HEK293 (cell line): ENCODE measurements around the gene EIPR1.
"Not testable (repeated sequence)": the region's sequence is repeated elsewhere in the genome, so short reads cannot be mapped to it uniquely, and the experiment has no call there.

Experiments
- CTCF ChIA-PET: fragments of 350-600 bp; formaldehyde crosslinking; extraction: SDS; loops from one replicate; lab custom pipeline; 2021; ENCODE audit warnings: antibody characterized with exemption; lab: Yijun Ruan, JAX
- POLR2A ChIA-PET: fragments of 300-600 bp; formaldehyde crosslinking; extraction: SDS; loops from one replicate; lab custom pipeline; 2020; ENCODE audit warnings: antibody characterized with exemption, inconsistent platforms; lab: Yijun Ruan, JAX
- H3K27ac ChIP-seq: fragments of 200-500 bp; sonication (Bioruptor generic); 2 replicates; pipeline ENCODE4 v1.5.1; 2014; ENCODE audit warnings: low read depth, low read length, control low read depth, inconsistent platforms; ENCODE audit errors: extremely low read depth
- H3K36me3 ChIP-seq, 2 experiments: fragments of 200-500 bp in 1 of 2; sonication (Bioruptor generic) in 1 of 2; 1 replicate in 1 of 2; 2 replicates in 1 of 2; pipeline ENCODE4 v1.5.1; 2014 to 2017; ENCODE audit warnings: inconsistent platforms in 2 of 2, low read length in 2 of 2; ENCODE audit not compliant: control insufficient read depth in 2 of 2, insufficient read depth in 1 of 2
- H3K4me1 ChIP-seq: fragments of 200-500 bp; sonication (Bioruptor generic); 2 replicates; pipeline ENCODE4 v1.5.1; 2014; ENCODE audit warnings: mild to moderate bottlenecking, low read length, inconsistent platforms; ENCODE audit not compliant: control insufficient read depth, insufficient read depth
- H3K4me3 ChIP-seq: 2 replicates; pipeline ENCODE4 v1.5.1; 2011; ENCODE audit warnings: low read depth, mild to moderate bottlenecking, control low read depth, low read length, moderate library complexity
- H3K9me3 ChIP-seq: fragments of 200-500 bp; sonication (Bioruptor generic); 2 replicates; pipeline ENCODE4 v1.5.1; 2014; ENCODE audit warnings: low read depth, low read length, inconsistent platforms; ENCODE audit not compliant: control insufficient read depth, insufficient read depth
- GFI1B ChIP-seq: fragments of 450-650 bp; formaldehyde crosslinking; IDR thresholded peaks from 2 replicates; pipeline ENCODE4 v1.5.1; 2016; ENCODE audit warnings: missing biosample characterization, missing genetic modification characterization
- GLIS1 ChIP-seq: fragments of 450-650 bp; formaldehyde crosslinking; IDR thresholded peaks from 2 replicates; pipeline ENCODE4 v1.5.1; 2016; ENCODE audit warnings: missing biosample characterization, missing genetic modification characterization
- HOXA7 ChIP-seq: sonication (generic); formaldehyde crosslinking; IDR thresholded peaks from 2 replicates; pipeline ENCODE4 v1.8.1; 2022; ENCODE audit warnings: missing genetic modification reagents, borderline replicate concordance
- TRIM28 ChIP-seq: IDR thresholded peaks from 2 replicates; pipeline ENCODE4 v1.6.1; 2011; ENCODE audit warnings: low read length, control low read depth, borderline replicate concordance
- ZBTB17 ChIP-seq: fragments of 450-650 bp; formaldehyde crosslinking; IDR thresholded peaks from 2 replicates; pipeline ENCODE4 v1.5.1; 2016; ENCODE audit warnings: missing biosample characterization, missing genetic modification characterization
- ZFP37 ChIP-seq: fragments of 450-650 bp; formaldehyde crosslinking; IDR thresholded peaks from 2 replicates; pipeline ENCODE4 v1.5.1; 2016; ENCODE audit warnings: missing biosample characterization, missing genetic modification characterization
- ZNF133 ChIP-seq: fragments of 450-650 bp; formaldehyde crosslinking; IDR thresholded peaks from 2 replicates; pipeline ENCODE4 v1.5.1; 2016; ENCODE audit warnings: missing biosample characterization, missing genetic modification characterization
- ZNF157 ChIP-seq: fragments of 450-650 bp; formaldehyde crosslinking; IDR thresholded peaks from 2 replicates; pipeline ENCODE4 v1.5.1; 2016; ENCODE audit warnings: missing biosample characterization, missing genetic modification characterization
- ZNF175 ChIP-seq: fragments of 450-650 bp; formaldehyde crosslinking; IDR thresholded peaks from 2 replicates; pipeline ENCODE4 v1.5.1; 2016; ENCODE audit warnings: missing biosample characterization, missing genetic modification characterization
- ZNF221 ChIP-seq: fragments of 450-650 bp; formaldehyde crosslinking; IDR thresholded peaks from 2 replicates; pipeline ENCODE4 v1.5.1; 2017; ENCODE audit warnings: missing biosample characterization, missing genetic modification characterization, borderline replicate concordance
- ZNF292 ChIP-seq: fragments of 450-650 bp; formaldehyde crosslinking; IDR thresholded peaks from 2 replicates; pipeline ENCODE4 v1.5.1; 2016; ENCODE audit warnings: low read depth, missing biosample characterization, missing genetic modification characterization, borderline replicate concordance
- ZNF350 ChIP-seq: fragments of 450-650 bp; formaldehyde crosslinking; IDR thresholded peaks from 2 replicates; pipeline ENCODE4 v1.5.0; 2017; ENCODE audit warnings: missing biosample characterization, mild to moderate bottlenecking, missing genetic modification characterization
- ZNF362 ChIP-seq: fragments of 450-650 bp; formaldehyde crosslinking; IDR thresholded peaks from 2 replicates; pipeline ENCODE4 v1.5.1; 2016; ENCODE audit warnings: missing biosample characterization, missing genetic modification characterization
- ZNF416 ChIP-seq: fragments of 450-650 bp; formaldehyde crosslinking; IDR thresholded peaks from 2 replicates; pipeline ENCODE4 v1.5.1; 2016; ENCODE audit warnings: missing biosample characterization, missing genetic modification characterization
- ZNF426 ChIP-seq: fragments of 450-650 bp; formaldehyde crosslinking; IDR thresholded peaks from 2 replicates; pipeline ENCODE4 v1.5.1; 2017; ENCODE audit warnings: missing biosample characterization, missing genetic modification characterization, mild to moderate bottlenecking, inconsistent platforms, moderate library complexity
- ZNF530 ChIP-seq: fragments of 450-650 bp; formaldehyde crosslinking; IDR thresholded peaks from 2 replicates; pipeline ENCODE4 v1.5.1; 2016; ENCODE audit warnings: low read depth, missing biosample characterization, missing genetic modification characterization
- ZNF610 ChIP-seq: fragments of 450-650 bp; formaldehyde crosslinking; IDR thresholded peaks from 2 replicates; pipeline ENCODE4 v1.5.1; 2016; ENCODE audit warnings: missing biosample characterization, missing genetic modification characterization, borderline replicate concordance
- ZNF623 ChIP-seq: fragments of 450-650 bp; formaldehyde crosslinking; IDR thresholded peaks from 2 replicates; pipeline ENCODE4 v1.5.1; 2016; ENCODE audit warnings: missing biosample characterization, missing genetic modification characterization
- ZNF707 ChIP-seq: fragments of 450-650 bp; formaldehyde crosslinking; IDR thresholded peaks from 2 replicates; pipeline ENCODE4 v1.5.1; 2016; ENCODE audit warnings: missing biosample characterization, missing genetic modification characterization
- ZNF785 ChIP-seq: fragments of 450-650 bp; formaldehyde crosslinking; IDR thresholded peaks from 2 replicates; pipeline ENCODE4 v1.5.1; 2016; ENCODE audit warnings: missing biosample characterization, missing genetic modification characterization
- ZXDB ChIP-seq: fragments of 450-650 bp; formaldehyde crosslinking; IDR thresholded peaks from 2 replicates; pipeline ENCODE4 v1.5.1; 2016; ENCODE audit warnings: missing biosample characterization, missing genetic modification characterization
- TF ChIP-seq, protein P1 (sequence below): fragments of 450-650 bp; formaldehyde crosslinking; IDR thresholded peaks from 2 replicates; pipeline ENCODE4 v1.5.1; 2016; ENCODE audit warnings: missing biosample characterization, missing genetic modification characterization, low read depth
- TF ChIP-seq, protein P2 (sequence below): fragments of 450-650 bp; formaldehyde crosslinking; IDR thresholded peaks from 2 replicates; pipeline ENCODE4 v1.5.1; 2016; ENCODE audit warnings: missing biosample characterization, missing genetic modification characterization
- TF ChIP-seq, protein P3 (sequence below): fragments of 450-650 bp; formaldehyde crosslinking; IDR thresholded peaks from 2 replicates; pipeline ENCODE4 v1.5.1; 2016; ENCODE audit warnings: missing biosample characterization, missing genetic modification characterization

EIPR1 gene

DNA sequence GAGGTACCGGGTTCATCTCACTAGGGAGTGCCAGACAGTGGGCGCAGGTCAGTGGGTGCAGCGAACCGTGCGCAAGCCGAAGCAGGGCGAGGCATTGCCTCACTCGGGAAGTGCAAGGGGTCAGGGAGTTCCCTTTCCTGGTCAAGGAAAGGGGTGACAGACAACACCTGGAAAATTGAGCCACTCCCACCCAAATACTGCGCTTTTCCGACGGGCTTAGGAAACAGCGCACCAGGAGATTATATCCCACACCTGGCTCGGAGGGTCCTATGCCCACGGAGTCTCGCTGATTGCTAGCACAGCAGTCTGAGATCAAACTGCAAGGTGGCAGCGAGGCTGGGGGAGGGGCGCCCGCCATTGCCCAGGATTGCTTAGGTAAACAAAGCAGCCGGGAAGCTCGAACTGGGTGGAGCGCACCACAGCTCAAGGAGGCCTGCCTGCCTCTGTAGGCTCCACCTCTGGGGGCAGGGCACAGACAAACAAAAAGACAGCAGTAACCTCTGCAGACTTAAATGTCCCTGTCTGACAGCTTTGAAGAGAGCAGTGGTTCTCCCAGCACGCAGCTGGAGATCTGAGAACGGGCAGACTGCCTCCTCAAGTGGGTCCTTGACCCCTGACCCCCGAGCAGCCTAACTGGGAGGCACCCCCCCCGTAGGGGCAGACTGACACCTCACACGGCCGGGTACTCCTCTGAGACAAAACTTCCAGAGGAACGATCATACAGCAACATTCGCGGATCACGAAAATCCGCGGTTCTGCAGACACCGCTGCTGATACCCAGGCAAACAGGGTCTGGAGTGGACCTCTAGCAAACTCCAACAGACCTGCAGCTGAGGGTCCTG is 8.1 kb downstream of the EIPR1 start:
- H3K9me3 ChIP-seq, H3K27ac ChIP-seq, H3K4me3 ChIP-seq, H3K4me1 ChIP-seq, POLR2A ChIA-PET, H3K36me3 ChIP-seq, CTCF ChIA-PET: not testable (repeated sequence)

DNA sequence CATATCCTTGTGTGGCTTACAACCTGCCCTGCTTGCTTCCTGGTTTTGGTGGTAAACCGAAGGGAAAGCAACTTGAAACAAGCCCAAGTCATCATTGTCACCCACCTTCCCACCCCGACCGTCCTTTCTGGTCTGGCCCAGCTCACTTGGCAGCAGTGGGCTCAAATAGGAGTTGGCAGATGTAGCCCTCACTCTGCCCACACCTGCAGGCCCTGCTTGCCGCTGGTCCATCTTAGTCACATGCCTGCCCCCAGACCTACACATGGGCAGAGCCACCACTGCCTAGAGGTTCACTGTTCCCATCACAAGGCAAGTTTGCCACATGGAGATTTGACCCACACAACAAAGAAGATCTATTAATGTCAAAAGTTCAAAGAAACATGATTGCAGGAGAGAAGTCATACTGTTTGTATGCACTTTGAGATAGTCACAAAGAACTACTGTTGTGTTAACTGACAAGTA is 9.3 kb downstream of the EIPR1 start:
- TF ChIP-seq ZNF133 (no peak), TRIM28 (no peak), ZNF157 (no peak), ZFP37 (tag by site-specific recombination) (no peak), ZNF362 (tag by site-specific recombination) (no peak), GFI1B (tag by site-specific recombination) (no peak), ZNF707 (tag by site-specific recombination) (no peak), ZNF623 (tag by site-specific recombination) (no peak), ZNF350 (tag by site-specific recombination) (no peak), ZNF175 (tag by site-specific recombination) (no peak)
- TF ChIP-seq, protein P1, sequence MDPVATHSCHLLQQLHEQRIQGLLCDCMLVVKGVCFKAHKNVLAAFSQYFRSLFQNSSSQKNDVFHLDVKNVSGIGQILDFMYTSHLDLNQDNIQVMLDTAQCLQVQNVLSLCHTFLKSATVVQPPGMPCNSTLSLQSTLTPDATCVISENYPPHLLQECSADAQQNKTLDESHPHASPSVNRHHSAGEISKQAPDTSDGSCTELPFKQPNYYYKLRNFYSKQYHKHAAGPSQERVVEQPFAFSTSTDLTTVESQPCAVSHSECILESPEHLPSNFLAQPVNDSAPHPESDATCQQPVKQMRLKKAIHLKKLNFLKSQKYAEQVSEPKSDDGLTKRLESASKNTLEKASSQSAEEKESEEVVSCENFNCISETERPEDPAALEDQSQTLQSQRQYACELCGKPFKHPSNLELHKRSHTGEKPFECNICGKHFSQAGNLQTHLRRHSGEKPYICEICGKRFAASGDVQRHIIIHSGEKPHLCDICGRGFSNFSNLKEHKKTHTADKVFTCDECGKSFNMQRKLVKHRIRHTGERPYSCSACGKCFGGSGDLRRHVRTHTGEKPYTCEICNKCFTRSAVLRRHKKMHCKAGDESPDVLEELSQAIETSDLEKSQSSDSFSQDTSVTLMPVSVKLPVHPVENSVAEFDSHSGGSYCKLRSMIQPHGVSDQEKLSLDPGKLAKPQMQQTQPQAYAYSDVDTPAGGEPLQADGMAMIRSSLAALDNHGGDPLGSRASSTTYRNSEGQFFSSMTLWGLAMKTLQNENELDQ (tag by site-specific recombination): no peak
- TF ChIP-seq, all 188 proteins: peak for 0
- Histone ChIP-seq H3K36me3 (no peaks in the 10 kb centered on the region), H3K9me3 (no peaks in the 10 kb centered on the region), H3K4me3 (no peak overlapping the region), H3K27ac (no peak overlapping the region), H3K4me1 (no peaks in the 10 kb centered on the region)
- CTCF ChIA-PET: no interaction called here
- POLR2A ChIA-PET: no interaction called here

DNA sequence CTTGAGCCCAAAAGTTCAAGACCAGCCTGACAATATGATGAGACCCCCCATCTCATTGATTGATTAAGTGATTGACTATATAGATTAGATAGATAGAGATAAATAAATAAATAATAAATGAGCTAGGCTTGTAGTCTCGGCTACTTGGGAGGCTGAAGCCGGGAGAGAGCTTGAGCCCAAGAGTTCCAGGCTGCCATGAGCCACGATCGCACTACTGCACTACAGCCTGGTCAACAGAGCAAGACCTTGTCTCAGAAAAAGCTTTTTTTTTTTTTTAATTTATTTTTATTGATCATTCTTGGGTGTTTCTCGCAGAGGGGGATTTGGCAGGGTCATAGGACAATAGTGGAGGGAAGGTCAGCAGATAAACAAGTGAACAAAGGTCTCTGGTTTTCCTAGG is 12.4 kb downstream of the EIPR1 start:
- Histone ChIP-seq H3K27ac (no peak overlapping the region), H3K4me3 (no peak overlapping the region), H3K36me3 (no peaks in the 10 kb centered on the region)
- POLR2A ChIA-PET: interaction anchor here (1.0 kb wide), 1 partner anchor 14 kb away, joined by 4 read pairs; the partner anchor contains the start of gene TRAPPC12
- TF ChIP-seq ZNF610 (no peak), GLIS1 (tag by site-specific recombination) (no peak), ZNF530 (no peak), ZNF292 (tag by site-specific recombination) (no peak), ZXDB (tag by site-specific recombination) (no peak), ZNF221 (no peak), ZNF785 (tag by site-specific recombination) (no peak), ZNF416 (no peak), ZNF426 (tag by site-specific recombination) (no peak), HOXA7 (no peak), ZBTB17 (no peak)
- TF ChIP-seq, protein P2, sequence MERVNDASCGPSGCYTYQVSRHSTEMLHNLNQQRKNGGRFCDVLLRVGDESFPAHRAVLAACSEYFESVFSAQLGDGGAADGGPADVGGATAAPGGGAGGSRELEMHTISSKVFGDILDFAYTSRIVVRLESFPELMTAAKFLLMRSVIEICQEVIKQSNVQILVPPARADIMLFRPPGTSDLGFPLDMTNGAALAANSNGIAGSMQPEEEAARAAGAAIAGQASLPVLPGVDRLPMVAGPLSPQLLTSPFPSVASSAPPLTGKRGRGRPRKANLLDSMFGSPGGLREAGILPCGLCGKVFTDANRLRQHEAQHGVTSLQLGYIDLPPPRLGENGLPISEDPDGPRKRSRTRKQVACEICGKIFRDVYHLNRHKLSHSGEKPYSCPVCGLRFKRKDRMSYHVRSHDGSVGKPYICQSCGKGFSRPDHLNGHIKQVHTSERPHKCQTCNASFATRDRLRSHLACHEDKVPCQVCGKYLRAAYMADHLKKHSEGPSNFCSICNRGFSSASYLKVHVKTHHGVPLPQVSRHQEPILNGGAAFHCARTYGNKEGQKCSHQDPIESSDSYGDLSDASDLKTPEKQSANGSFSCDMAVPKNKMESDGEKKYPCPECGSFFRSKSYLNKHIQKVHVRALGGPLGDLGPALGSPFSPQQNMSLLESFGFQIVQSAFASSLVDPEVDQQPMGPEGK (tag by site-specific recombination): no peak
- TF ChIP-seq, protein P3, sequence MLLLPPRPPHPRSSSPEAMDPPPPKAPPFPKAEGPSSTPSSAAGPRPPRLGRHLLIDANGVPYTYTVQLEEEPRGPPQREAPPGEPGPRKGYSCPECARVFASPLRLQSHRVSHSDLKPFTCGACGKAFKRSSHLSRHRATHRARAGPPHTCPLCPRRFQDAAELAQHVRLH (tag by site-specific recombination): no peak
- TF ChIP-seq, all 188 proteins: peak for 0
- H3K4me1 ChIP-seq: no peaks in the 10 kb centered on the region
- CTCF ChIA-PET: no interaction called here
- no peaks in the 10 kb centered on the region for H3K9me3 ChIP-seq
